ENCODE results near the gene CES4A. TPM values are rescaled to one million over a fixed set of nuclear protein-coding genes. Genes with fewer than 3 reads are reported as not detected.

Gene CES4A
- total RNA-seq, 1 experiment from 2014 or later: 2.5 TPM

GRCh38 chr16:67022531-67023214 lies 34.3 kb downstream of the CES4A start:
- Histone ChIP-seq H3K4me2 (no peak overlapping the region; the same call in 1 of the 2 replicates), H2AFZ (0 out of 2 replicates have a peak overlapping the region, but pooled peaks have one; percentile 55)
- no TSS peak for BruUV-seq (replicated peaks)

DNA sequence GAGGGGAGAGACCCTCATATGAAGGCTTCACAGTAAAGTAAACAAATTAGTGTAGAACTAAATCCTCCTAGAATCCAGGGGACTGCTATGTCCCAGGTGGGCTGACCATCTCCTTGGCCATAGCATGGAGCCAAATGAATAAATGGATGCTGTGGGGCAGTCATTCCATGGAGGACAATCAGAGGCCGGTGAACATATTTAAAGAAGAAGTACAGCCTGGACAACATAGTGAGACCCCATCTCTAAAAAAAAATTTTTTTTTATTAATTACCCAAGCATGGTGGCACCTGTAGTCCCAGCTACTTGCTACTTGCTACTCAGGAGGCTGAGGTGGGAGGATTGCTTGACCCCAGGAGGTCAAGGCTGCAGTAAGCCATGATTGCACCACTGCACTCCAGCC lies 35.3 kb downstream of the CES4A start:
- Histone ChIP-seq H3K4me2 (no peak overlapping the region), H3K4me1 (replicated peaks; ENCODE audit: insufficient read depth) (peaks cover 13% of the 10 kb centered on the region), H3K9me2 (ENCODE audit: insufficient read depth) (no peaks in the 10 kb centered on the region), H3K79me2 (ENCODE audit: low read depth) (no peaks in the 10 kb centered on the region), H3K36me3 (ENCODE audit: low read depth) (no peaks in the 10 kb centered on the region), H3K27ac (no peak overlapping the region), H3F3A (ENCODE audit: insufficient read depth, low read depth) (0 out of 2 replicates have a peak, but pooled peaks cover 4% of the 10 kb centered on the region), H3K4me3 (no peak overlapping the region), H4K20me1 (ENCODE audit: insufficient read depth) (no peaks in the 10 kb centered on the region), H2AFZ (no peak overlapping the region), H3K9me3 (ENCODE audit: insufficient read depth, low read depth) (no peaks in the 10 kb centered on the region), H3K27me3 (ENCODE audit: insufficient read depth, low read depth) (no peaks in the 10 kb centered on the region)
- POLR2A ChIA-PET (ENCODE audit: unreplicated experiment): no interaction called here
- CTCF ChIA-PET: no interaction called here
- BruUV-seq (replicated peaks): no TSS peak
- no peak for TF ChIP-seq EZH2 (IDR thresholded peaks at IDR 0.05; ENCODE audit: low read depth)
- no peak for TF ChIP-seq CTCF (conservative IDR thresholded peaks at IDR 0.05)
- intact Hi-C loops (cut with micrococcal nuclease; ENCODE audit: unreplicated experiment): no loop called here
- no peak for DNase-seq

More at GRCh38 chr16:67022531-67023214, 34.3 kb downstream of the CES4A start:
- Histone ChIP-seq H3K79me2 (ENCODE audit: low read depth) (no peaks in the 10 kb centered on the region), H3K4me1 (replicated peaks; ENCODE audit: insufficient read depth) (peaks cover 8% of the 10 kb centered on the region), H3K9me3 (ENCODE audit: insufficient read depth, low read depth) (no peaks in the 10 kb centered on the region), H3K4me3 (no peak overlapping the region), H3K9me2 (ENCODE audit: insufficient read depth) (no peaks in the 10 kb centered on the region), H3K36me3 (ENCODE audit: low read depth) (no peaks in the 10 kb centered on the region), H3K27me3 (ENCODE audit: insufficient read depth, low read depth) (no peaks in the 10 kb centered on the region), H3F3A (ENCODE audit: insufficient read depth, low read depth) (0 out of 2 replicates have a peak, but pooled peaks cover 4% of the 10 kb centered on the region), H4K20me1 (ENCODE audit: insufficient read depth) (no peaks in the 10 kb centered on the region), H3K27ac (no peak overlapping the region)
- TF ChIP-seq CTCF (conservative IDR thresholded peaks at IDR 0.05) (no peak), EZH2 (IDR thresholded peaks at IDR 0.05; ENCODE audit: low read depth) (no peak)
- ChIA-PET CTCF (interaction anchor here (0.6 kb wide), 2 partner anchors 15 to 146 kb away, joined by 3 to 4 read pairs; no protein-coding TSS in a partner anchor), POLR2A (ENCODE audit: unreplicated experiment) (interaction anchor here (0.7 kb wide), 1 partner anchor 466 kb away, joined by 21 read pairs; no protein-coding TSS in a partner anchor)
- no peak for DNase-seq
- intact Hi-C loops (cut with micrococcal nuclease; ENCODE audit: unreplicated experiment): no loop called here

DNA sequence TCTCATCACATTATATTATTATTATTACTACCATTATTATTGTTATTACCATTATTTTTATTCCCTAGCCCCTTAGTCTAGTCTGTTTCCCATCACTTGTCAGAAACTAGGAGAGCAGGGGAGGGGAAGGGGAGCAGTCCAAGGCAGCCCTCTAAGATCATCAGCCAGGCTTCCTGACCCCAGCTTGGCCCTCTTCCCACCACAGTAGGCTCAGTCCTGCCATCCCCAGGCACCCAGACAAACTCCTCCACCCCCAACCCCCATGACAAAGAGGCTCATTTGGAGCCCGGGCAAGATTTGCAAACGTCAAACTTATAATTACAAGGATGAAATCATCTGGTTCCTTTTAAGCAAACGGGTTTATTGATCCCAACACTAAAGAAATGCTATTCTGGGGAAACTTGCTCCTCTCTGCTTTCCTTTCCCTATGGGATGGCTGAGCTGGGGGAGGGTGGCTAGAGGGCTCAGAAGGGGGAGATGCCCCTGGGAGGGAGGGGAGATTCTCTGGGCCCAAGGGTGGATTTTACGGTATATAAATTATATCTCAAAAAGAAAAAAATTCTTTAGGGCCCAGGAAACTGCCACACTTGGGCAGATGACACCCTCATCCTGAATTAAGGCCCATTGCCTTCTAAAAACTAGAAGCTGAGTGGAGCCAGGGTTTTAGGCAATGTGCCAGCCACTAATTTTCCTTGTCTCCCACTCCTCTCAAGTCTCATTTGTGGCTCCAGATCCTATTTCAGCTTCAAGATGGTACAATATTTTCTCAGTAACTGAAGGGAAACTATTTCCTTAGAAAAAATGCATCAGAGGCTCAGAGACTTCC lies 36.2 kb downstream of the CES4A start:
- Histone ChIP-seq H3K27me3 (ENCODE audit: insufficient read depth, low read depth) (no peaks in the 10 kb centered on the region), H3F3A (ENCODE audit: insufficient read depth, low read depth) (0 out of 2 replicates have a peak, but pooled peaks cover 4% of the 10 kb centered on the region), H3K27ac (no peak overlapping the region), H3K79me2 (ENCODE audit: low read depth) (peaks cover 4% of the 10 kb centered on the region), H4K20me1 (ENCODE audit: insufficient read depth) (no peaks in the 10 kb centered on the region), H3K4me1 (replicated peaks; ENCODE audit: insufficient read depth) (peaks cover 13% of the 10 kb centered on the region), H3K4me2 (no peak overlapping the region), H3K36me3 (ENCODE audit: low read depth) (no peaks in the 10 kb centered on the region), H3K9me3 (ENCODE audit: insufficient read depth, low read depth) (no peaks in the 10 kb centered on the region), H2AFZ (no peak overlapping the region), H3K9me2 (ENCODE audit: insufficient read depth) (no peaks in the 10 kb centered on the region), H3K4me3 (no peak overlapping the region)
- ChIA-PET POLR2A (ENCODE audit: unreplicated experiment) (no interaction called here), CTCF (no interaction called here)
- no peak for DNase-seq
- TF ChIP-seq EZH2 (IDR thresholded peaks at IDR 0.05; ENCODE audit: low read depth) (no peak), CTCF (conservative IDR thresholded peaks at IDR 0.05) (no peak)
- BruUV-seq (replicated peaks): no TSS peak
- intact Hi-C loops (cut with micrococcal nuclease; ENCODE audit: unreplicated experiment): no loop called here
